ENCODE measurements around the gene FAM117A.

- TF ChIP-seq CTCF (IDR thresholded peaks at IDR 0.05; ENCODE audit: low read depth, low read length), result no peak
- no peak for TF ChIP-seq MYC (IDR thresholded peaks at IDR 0.05; ENCODE audit: low read depth, low read length)
- no peak for TF ChIP-seq POLR2A (IDR thresholded peaks at IDR 0.05; ENCODE audit: extremely low read depth, insufficient read length)
Measured at GRCh38 chr17:49775546-49776260, 11.8 kb upstream of the FAM117A start.
